ENCODE measurements around the gene KCNS1. TPM values are rescaled to one million over a fixed set of nuclear protein-coding genes. Genes with fewer than 3 reads are reported as not detected.
"Not testable (repeated sequence)": the region's sequence is repeated elsewhere in the genome, so short reads cannot be mapped to it uniquely, and the experiment has no call there.

Gene KCNS1
- not detected for total RNA-seq
- long read RNA-seq, donor 1: 0 reads
- long read RNA-seq, donor 2: 0 reads

- no peak for DNase-seq (ENCODE audit: low spot score)
- intact Hi-C loops (cut with DNase I): no loop called here
Measured at GRCh38 chr20:45100563-45101245, at the start of gene KCNS1. Gene KCNS1 (minus strand): TSS chr20:45101127. CDS start chr20:45099236, 1,891 bp downstream.

GRCh38 chr20:45149062-45149461, 48.1 kb upstream of the KCNS1 start:
- no peak for DNase-seq (ENCODE audit: low spot score)
- intact Hi-C loops (cut with DNase I): no loop called here

- intact Hi-C loops (cut with DNase I): no loop called here
- no peak for DNase-seq (ENCODE audit: low spot score)
Measured at GRCh38 chr20:45140836-45141235, 39.9 kb upstream of the KCNS1 start.

GRCh38 chr20:45139733-45140375, 38.9 kb upstream of the KCNS1 start:
- DNase-seq (ENCODE audit: low spot score); intact Hi-C loops (cut with DNase I): not testable (repeated sequence)

GRCh38 chr20:45138561-45139300, 37.8 kb upstream of the KCNS1 start:
- DNase-seq (ENCODE audit: low spot score): peak; percentile 87
- intact Hi-C loops (cut with DNase I): no loop called here

GRCh38 chr20:45136911-45137310, 36.0 kb upstream of the KCNS1 start:
- intact Hi-C loops (cut with DNase I): no loop called here
- no peak for DNase-seq (ENCODE audit: low spot score)

GRCh38 chr20:45128099-45128498, 27.2 kb upstream of the KCNS1 start:
- no peak for DNase-seq (ENCODE audit: low spot score)
- intact Hi-C loops (cut with DNase I): no loop called here

- intact Hi-C loops (cut with DNase I): no loop called here
- DNase-seq (ENCODE audit: low spot score): no peak
Measured at GRCh38 chr20:45124365-45124764, 23.4 kb upstream of the KCNS1 start, which contains the start of gene WFDC12. Gene WFDC12 (minus strand): TSS chr20:45124465. CDS start chr20:45124447, 18 bp downstream.

- intact Hi-C loops (cut with DNase I): no loop called here
- no peak for DNase-seq (ENCODE audit: low spot score)
Measured at GRCh38 chr20:45121388-45121787, 20.5 kb upstream of the KCNS1 start.

- intact Hi-C loops (cut with DNase I): no loop called here
Measured at GRCh38 chr20:45119556-45120266, 18.8 kb upstream of the KCNS1 start.

GRCh38 chr20:45118028-45118427, 17.1 kb upstream of the KCNS1 start:
- intact Hi-C loops (cut with DNase I): no loop called here
- no peak for DNase-seq (ENCODE audit: low spot score)

More at GRCh38 chr20:45119556-45120266, 18.8 kb upstream of the KCNS1 start:
- no peak for DNase-seq (ENCODE audit: low spot score)

GRCh38 chr20:45117581-45117980, 16.7 kb upstream of the KCNS1 start:
- DNase-seq (ENCODE audit: low spot score): no peak

GRCh38 chr20:45115829-45116228, 14.9 kb upstream of the KCNS1 start:
- intact Hi-C loops (cut with DNase I): no loop called here
- DNase-seq (ENCODE audit: low spot score): no peak

More at GRCh38 chr20:45117581-45117980, 16.7 kb upstream of the KCNS1 start:
- intact Hi-C loops (cut with DNase I): no loop called here

GRCh38 chr20:45115386-45115774, 14.5 kb upstream of the KCNS1 start:
- intact Hi-C loops (cut with DNase I): no loop called here
- DNase-seq (ENCODE audit: low spot score): no peak

GRCh38 chr20:45114465-45115385, 13.8 kb upstream of the KCNS1 start, which contains the start of gene WFDC5:
Gene WFDC5 (minus strand): TSS chr20:45115174. CDS start chr20:45115083, 91 bp downstream.
- intact Hi-C loops (cut with DNase I): no loop called here

GRCh38 chr20:45113865-45114264, 12.9 kb upstream of the KCNS1 start:
- DNase-seq (ENCODE audit: low spot score): no peak

More at GRCh38 chr20:45114465-45115385, 13.8 kb upstream of the KCNS1 start, which contains the start of gene WFDC5:
- DNase-seq (ENCODE audit: low spot score): no peak

GRCh38 chr20:45112754-45113153, 11.8 kb upstream of the KCNS1 start:
- no peak for DNase-seq (ENCODE audit: low spot score)
- intact Hi-C loops (cut with DNase I): no loop called here

More at GRCh38 chr20:45113865-45114264, 12.9 kb upstream of the KCNS1 start:
- intact Hi-C loops (cut with DNase I): no loop called here

GRCh38 chr20:45111799-45112471, 11.0 kb upstream of the KCNS1 start:
- DNase-seq (ENCODE audit: low spot score): no peak
- intact Hi-C loops (cut with DNase I): no loop called here

Data from posterior vena cava (tissue), 2 donors.